HG03378 (cell line): Measurements from ENCODE around the gene NINJ1.

Experiments used
- ATAC-seq: cut with Tn5 transposase; IDR thresholded peaks from one replicate; pipeline ENCODE4 v1.9.1; 2021; ENCODE audit warnings: mild to moderate bottlenecking, moderate library complexity; ENCODE audit not compliant: unreplicated experiment

Gene NINJ1

DNA sequence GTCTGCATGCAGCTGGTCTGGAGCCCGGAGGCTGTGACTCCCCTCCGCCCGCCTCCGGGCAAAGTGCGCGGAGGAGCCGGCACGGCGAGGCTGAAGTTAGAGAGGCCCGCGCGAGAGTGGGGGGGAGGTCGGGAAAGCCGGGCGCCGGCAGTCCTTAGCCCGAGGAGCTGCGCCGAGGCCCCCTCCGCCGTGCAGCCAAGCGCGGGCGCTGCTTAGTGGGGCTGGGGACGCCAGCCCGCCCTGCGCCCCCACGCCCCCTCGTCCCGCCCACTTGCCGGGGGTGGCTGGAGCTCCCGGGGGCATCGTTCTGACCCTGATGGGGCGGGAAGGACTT, 403 bp downstream of the NINJ1 start:
- no peak for ATAC-seq

DNA sequence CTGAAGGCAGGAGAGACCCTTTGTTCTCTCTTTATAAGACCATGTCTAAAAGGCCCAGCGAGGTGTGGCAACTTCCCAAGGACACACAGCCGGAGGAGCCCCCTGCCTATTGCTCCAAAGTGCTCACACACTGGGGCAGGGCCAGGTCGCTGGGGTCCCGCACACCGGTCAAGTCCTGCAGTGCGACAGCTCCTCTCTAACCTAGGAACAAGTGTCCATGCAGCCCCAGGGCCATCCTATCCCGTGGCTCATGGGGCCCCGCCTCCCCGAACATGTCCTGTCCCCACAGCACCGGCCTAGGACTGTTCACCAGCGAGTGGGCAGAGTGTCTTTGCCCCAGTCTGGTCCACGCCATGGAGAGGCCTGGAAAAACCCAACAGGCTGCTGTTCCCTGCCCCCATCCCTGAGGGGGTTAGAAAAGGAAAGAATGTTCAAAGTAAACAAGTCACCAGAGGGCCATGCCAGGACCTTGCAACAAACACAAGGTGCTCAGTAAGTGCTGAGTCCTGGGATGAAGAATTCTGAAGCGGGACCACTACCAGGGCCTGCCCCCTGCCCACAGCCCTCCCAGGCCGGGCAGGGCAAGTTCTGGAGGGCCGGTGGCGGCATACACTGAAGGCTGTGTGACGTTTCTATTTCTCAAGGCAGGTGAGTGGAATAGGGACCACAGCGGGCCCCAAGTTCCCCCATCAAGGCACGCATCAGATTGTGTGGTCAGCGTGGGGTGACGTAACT, 938 bp downstream of the NINJ1 start:
- ATAC-seq, result peak; percentile 37

DNA sequence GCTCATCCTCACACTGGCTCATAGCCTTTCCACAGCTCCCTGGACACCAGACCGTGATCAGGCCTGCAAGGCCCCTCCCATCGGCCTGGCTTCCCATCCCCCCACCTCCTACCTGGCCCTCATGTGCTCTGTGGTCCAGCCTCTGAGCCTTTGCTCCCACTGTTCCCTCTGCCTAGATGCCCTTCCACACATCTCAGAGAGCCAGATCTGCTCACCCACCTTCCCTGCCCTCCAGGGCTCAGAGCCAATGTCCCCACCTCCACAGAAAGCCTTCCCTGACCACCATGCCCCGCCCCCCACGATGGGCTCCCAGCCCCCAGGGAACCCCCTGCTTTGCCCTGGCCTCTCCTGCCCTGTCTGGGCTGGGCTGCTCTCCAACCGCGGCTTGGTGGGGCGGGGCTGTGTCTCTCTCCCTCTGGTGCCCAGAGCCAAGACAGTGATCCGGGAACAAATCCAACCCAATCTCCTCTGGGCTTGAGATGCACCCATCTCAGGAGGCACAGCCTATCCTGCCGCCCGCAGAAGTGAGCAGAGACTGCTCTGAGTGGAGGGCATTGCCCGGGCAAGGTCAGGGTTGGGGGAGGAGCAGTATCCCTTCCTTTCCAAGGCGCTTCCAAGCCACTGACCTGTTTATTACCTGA, 1.6 kb downstream of the NINJ1 start:
- no peak for ATAC-seq

DNA sequence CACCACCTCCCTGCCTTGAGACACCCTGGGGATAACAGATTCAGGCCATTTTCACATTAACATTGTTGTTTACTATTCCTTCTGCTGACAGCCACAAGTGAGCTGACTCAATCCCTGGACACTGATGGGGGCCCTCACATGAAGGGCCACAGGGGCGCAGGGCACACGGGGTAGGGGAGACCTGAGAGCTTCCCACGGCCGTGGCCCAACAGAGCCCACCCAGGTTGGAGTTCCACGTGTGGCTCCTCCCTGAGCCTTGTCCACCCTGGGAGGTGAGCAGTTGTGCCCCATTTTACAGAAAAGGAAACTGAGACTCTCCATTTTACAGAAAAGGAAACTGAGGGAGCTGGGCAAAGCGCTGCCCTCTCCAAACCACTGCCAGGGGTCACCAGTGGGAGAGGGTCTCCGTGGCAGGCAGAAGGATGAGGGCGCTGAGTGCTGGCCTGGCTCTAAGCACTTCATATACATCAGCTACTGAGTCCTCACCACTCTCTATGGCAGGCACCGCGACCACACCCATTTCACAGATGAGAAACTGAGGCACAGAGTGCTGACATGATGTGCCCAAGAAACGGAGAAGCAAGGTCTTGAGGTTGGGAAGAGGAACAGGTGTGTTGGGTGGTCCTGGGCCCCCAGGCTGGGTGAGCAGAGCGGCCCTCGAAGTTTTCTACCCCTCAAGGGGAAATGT, 2.3 kb downstream of the NINJ1 start:
- no peak for ATAC-seq

DNA sequence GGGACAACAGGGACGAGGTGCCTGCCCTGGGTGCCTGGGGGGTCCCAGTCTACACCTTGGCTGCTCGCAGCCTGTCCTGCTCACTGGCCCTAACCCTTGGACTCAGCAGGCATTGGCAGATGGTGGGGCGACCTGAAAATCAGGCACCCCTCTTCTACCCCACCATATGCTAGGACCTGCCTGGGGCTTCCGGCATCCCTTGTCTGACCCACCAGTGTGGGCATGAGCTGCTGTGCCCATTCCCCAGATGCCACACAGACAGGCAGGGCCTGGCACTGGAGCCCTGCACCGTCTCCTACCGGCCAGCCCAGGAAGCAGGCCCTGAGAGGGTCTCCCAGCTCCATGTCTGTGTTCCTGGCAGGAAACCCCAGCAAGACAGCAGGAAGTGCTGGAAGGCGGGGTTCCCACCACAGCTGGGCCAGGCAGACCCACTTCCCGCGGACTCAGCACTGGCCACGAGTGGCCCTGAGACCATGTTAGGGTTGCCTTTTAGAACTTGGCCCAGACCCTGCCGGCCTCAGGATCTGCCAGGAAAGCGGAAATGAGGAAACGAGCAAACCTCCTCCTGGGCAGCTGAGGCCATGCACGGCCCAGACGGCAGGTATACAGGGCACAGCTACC, 3.1 kb downstream of the NINJ1 start:
- no peak for ATAC-seq

DNA sequence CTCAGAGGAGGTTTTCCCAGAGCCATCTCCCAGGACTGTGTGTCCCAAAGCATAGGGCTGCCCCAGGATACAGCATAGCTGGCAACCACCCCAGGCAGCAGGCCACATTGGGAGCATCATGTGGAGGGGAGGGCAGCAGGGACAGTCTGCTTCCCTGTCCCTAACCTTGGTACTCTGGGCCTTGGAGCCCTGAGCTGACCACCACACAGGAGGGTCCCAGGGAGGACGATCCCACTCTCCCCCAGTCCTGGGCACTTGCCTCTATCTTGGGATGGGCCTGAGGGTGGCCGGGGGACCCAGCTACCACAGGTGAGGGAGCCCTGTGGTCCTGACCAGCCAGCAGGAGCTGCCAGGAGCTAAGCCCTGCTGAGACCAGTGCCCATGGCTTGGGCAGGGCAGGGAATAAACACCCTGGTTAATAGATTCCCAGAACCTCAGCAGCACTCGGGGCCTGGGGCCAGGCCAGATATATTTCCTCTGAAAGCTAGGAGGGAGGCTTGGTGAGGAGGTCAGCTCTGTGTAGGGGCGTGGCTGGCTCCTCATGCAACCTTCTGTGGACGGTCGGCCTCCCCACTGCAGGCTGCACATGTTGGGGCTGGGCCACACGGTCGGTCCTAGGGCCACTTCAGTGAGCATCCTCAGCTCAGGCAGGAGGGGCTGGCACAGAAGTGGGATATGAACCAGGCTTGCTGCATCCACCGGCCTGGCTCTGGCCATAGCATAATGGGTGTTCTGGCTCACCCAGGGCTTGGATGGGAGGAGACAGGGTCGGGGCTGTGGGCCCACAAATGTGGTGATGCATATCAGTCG, 4.2 kb downstream of the NINJ1 start:
- ATAC-seq, result no peak

DNA sequence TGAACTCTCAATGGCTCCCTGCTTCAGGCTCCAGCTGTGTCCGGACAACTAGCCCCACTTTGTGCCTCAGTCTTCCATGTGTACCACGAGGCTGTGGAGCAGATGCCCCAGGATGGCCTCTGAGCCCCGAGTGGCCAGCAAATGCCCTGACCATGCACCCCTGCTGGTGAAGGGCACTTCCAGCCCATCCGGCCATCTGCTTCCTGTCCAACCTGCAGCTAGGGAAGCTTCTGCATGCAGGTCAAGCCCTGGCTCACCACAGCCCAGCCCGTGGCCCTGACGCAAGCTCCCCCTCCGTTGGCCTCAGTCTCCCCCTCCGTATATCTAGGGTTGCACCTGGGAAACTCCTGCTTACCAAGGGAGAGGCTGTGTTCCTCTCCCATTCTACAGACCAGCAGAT, 4.8 kb downstream of the NINJ1 start:
- ATAC-seq, result no peak

DNA sequence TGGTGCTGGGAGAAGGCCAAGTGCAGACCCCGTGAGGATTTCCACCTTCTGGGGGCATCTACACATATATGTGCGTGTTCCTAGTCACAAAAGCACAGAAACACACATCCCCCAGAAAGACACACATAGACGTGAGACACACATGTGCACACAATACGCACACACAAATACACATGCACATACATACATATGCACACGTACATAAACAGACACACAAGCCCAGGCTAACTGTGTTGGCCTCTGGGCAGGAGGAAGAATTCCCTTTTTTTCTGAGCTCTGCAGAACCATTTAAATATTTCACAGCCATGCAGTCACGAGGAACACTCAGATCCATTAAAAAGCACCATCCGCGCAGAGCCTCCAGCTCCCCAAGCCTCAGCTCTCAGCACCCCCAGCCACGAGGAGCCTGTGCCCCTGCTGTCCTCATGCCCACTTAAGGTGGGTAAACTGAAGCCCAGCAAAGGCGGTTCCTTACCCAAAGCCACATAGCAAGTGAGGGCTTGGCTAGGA, 5.3 kb downstream of the NINJ1 start:
- no peak for ATAC-seq

DNA sequence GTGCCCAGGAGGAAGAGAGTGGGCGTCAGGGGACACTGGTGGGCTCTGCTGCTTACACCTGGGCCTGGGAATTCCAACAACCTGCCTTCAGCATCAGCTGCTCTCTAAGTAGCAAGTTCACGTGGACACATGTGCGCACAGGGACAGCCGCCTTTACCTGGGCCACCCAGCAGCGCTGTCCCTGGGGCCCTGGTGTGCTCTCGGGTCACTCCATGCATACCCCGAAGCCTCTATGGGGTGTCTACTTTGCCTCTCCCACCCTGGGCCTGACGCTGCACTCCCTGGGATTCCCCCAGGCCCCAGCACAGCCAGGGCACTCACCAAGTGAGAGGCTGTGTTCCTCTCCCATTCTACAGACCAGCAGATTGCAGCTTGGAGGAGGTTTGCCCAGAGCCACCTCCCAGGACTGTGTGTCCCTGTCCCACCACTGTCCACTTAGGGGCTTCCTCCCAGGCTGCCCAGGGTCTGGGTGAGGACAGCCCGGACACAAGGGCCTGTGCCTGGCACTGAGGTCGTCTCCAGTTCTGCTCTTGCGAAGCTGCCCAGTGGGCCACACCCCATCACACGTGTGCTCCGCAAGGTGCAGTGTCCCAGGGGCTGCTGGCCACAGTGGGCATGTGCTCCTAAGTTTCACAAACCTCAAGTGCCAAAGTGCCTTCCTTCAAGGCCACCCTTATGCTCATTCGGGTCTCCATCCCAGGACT, 5.9 kb downstream of the NINJ1 start:
- no peak for ATAC-seq

DNA sequence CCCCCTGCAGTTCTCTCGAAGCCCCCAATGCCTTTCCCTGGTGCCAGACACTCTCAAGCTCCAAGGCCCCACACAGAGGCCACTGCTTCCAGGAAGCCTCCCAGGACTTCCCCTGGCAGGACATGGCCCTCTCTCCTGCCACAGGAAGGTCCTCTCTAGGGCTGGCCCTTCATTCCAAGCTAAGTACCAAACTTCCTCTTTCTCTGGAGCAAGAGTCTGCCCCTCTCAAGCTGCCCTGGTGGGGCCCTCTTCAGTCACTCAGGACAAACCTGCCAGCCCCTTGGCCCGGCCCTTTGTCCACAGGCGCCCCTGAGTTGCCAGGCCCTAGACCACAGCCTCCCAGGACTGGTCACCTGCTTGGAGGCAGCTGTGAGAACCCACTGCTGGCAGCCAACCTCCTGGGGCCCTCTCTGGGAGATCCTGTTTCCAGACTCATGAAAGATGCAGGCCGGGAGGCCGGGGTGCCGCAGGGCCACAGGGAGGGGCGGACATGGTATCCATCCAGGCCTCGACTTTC, 6.6 kb downstream of the NINJ1 start:
- no peak for ATAC-seq

DNA sequence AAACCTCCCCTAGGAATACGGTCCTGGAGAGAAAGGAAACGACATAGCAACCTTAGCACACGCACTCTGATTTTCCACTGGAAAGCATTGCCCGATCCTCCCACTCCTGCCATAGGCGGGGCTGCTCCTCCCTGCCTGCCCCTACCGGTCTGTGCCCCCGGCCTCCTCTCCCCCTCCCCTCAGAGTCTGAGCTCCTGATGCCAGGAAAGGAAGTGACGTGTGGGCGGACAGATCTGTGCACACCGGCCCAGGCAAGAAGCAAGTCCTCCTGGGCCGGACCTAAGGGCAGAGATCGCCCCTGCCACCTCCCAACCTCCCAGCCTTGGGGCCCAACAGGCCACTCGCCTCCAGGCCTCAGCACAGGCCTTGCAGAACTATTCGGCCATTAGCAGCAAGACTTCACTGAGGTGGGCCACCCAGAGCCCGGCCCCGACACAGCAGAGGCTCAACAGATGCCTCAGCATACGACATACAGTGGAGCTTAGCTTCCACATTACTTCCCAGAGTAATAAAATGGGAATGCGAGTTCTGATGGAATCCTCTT, 7.2 kb downstream of the NINJ1 start:
- no peak for ATAC-seq

DNA sequence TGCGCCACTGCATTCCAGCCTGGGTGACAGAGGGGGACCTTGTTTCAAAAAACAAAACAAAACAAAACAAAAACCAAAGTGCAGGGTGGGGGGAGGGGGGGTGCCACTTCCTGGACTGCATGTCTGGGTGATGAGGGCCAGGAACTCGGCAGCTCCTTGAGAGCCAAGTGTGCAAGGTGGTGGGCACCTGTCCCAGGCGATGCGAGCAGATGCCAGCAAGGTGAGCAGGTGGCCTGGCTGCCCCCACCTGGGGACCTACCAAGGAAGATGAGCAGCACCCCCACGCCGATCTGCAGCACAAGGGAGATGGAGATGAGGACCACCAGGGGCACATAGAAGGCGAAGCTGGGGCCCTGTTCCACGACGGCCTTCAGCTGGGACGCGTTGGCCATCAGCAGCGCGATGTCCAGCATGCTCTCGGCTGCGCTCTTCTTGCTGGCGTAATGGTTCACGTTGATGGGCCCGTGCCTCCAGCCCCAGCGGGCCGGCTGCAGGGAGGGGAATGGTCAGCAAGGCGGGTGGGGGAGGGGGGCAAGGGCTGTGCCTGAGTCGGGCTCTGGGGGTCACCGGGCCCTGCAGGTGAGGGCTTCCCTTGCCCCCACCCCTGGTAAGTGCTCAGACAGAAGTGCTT, 7.8 kb downstream of the NINJ1 start:
- no peak for ATAC-seq

DNA sequence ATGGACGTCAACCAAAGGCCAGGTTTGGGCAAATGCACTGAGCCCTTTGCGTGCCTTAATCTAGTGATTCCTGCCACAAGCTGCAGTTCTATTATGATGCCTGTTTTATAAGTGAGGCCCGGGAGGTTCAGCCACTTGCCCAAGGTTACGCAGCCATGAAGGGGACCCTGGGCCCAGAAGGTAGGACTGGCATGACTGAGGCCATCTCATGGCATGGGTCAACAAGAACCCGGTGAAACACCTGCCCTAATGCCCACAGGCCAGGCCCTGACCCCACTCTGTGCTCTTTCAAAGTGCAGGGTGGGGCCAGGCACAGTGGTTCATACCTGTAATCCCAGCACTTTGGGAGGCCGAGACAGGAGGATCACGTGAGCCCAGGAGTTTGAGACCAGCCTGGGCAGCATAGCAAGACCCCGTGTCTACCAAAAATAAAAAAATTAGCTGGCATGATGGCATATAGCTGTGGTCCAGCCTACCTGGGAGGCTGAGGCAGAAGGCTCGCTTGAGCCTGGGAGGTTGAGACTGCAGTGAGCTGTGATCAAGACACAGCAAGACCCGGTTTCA, 8.6 kb downstream of the NINJ1 start:
- no peak for ATAC-seq

DNA sequence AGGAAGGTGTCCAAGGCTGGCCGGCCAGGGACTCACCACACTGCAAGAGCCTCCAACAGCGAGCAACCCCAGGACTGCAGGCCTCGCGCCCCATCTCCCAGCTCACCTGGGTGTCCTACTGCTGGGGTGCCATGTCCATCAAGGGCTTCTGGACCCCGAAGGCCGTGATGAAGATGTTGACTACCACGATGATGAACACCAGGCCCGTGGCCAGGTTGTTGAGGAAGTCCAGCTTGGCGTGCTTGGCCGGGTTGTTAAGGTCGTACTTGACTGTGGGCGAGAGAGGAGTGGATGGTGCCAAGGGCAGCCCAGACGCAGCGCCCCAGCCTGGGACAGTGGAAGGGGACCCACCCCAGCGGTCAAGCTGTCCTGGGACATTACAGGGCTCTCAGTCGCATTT, 9.3 kb downstream of the NINJ1 start:
- no peak for ATAC-seq

DNA sequence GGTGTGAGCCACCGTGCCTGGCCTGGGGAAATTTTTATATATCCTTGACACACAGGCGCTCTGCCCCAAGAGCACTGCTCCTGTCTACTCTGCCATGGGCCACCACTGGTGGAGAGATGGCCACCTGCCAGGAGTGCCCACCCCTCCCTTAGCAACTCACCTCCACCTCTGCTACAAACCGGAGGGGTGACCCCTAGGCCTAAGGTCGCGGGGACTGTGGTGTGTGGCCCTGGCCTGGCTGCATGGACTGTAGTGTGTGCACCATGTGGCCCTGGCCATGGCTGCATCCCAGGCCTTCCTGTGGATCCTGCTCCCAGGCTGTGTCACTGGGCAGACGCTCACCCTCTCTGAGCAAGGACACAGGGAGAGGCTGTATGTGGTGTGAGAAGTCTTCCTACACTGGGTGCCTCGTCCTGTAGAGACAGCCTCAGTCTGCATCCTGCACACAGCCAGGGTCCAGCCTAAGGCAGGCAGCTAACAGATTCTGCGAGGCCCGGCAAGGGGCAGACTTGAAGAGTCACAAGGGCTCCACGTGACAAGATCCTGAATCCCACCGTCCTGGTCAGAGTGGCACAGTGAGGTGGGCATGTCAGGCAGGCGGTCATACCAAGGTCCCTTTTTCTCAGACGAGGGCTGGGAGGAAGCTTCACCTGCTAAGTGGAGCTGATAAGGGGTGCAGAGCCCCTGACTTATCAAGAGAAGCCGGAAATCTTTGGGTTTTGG, 10.3 kb downstream of the NINJ1 start:
- no peak for ATAC-seq

DNA sequence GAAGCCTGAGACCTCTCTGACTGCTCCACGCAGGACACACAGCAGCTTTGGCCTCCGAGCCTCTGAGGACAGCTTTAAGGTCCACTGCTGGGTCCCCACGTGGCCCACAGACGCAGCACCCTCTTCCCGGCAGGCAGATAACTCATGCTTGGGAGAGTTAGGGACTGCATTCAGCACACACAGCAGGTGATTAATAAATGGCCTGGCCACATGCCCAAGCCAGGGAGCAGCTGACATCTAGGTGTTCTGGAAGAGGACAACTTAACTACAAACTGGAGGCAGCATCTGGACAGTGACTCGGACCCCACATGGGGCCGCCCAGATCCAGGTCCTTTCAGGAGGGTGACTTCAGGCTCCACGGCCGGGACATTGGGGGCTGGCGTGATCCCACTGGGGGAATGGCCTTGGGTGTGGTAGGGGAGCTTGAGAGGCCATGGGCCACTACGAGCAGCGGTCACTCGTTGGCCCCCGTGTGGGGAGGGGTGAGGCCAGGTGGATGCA, 11.3 kb downstream of the NINJ1 start:
- ATAC-seq, result no peak

DNA sequence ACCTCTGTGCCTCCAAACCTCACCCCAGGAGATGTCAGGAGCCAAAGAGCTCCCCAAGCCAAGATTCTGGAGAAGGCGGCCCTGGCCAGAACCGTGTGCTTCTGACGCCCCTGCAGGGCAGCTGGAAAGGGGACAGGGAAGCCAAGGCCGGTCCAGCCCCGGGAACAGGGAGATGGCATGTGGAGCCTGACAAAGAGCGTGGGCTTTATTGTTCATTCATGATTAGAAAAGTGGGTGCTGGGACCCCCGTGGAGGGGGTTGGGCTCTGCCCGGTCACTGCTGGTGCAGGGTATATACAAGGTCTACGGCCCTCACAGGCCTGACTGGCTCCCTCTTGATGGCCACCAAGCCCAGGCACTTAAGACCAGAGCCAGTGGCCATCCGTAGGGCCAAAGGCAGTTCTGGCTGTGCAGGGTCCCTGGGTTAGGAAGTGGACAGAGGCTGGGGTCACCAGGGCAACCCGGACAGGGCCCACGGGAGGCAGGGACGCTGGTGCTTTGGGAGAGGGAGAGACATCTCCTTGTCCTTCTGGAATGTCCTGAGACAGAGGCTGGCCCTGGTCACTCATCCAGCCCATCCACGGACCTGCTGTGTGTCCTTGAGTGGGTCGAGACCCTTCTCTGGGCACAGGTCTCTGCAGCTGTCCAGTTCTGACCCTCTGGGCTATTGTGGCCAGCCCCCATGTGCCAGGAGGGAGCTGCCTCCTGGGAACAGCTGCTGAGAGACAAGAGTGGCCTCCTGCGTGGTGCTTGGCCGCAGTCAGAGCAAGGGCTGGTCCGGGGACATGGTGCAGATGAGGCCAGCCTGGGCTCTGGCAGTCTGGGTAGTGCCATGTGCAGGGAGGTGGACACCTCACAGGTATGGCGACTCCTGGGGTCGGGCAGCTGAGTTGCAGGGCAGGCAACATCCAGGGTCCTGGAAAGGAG, 12.5 kb downstream of the NINJ1 start:
- no peak for ATAC-seq
